B cell (primary cell): ENCODE measurements around the gene INPP4A. TPM values are rescaled to one million over a fixed set of nuclear protein-coding genes. Genes with fewer than 3 reads are reported as not detected.

Source experiments
- ATAC-seq: fragments of 200-7000 bp; cut with Tn5 transposase; one replicate; pipeline ENCODE4 v1.10.0; 2021; ENCODE audit warnings: low read depth, mild to moderate bottlenecking, moderate number of reproducible peaks, moderate library complexity
- CTCF ChIA-PET: fragments of 350-600 bp; sonication (Branson Sonifier 250); formaldehyde crosslinking; loops from one replicate; lab custom pipeline; 2021; ENCODE audit warnings: antibody characterized with exemption, inconsistent platforms; lab: Charles Lee
- POLR2A ChIA-PET: fragments of 350-600 bp; sonication (Branson Sonifier 250); formaldehyde crosslinking; loops from one replicate; lab custom pipeline; 2021; ENCODE audit warnings: antibody characterized with exemption; lab: Charles Lee
- DNase-seq: peaks from one replicate; pipeline ENCODE4 v3.0.0; 2013
- H2AFZ ChIP-seq: 2 replicates; pipeline ENCODE4 v1.6.1; 2012; ENCODE audit warnings: mild to moderate bottlenecking, low read depth, low read length; ENCODE audit not compliant: insufficient read depth, poor library complexity, severe bottlenecking
- H3K27ac ChIP-seq, 2 donors: 1 replicate in 1 of 2; 2 replicates in 1 of 2; pipeline ENCODE4 v1.5.1; 2012 to 2013; ENCODE audit warnings: low read length in 2 of 2, mild to moderate bottlenecking in 2 of 2, moderate library complexity in 1 of 2
- H3K27me3 ChIP-seq, 4 experiments: fragments of 200-600 bp in 1 of 4; sonication (generic) in 1 of 4; replicated peaks in 1 of 4; 1 replicate in 2 of 4; 2 replicates in 2 of 4; pipeline versions ENCODE4 v1.6.1 to v1.7.0; 2013 to 2016; ENCODE audit warnings: low read length in 3 of 4, mild to moderate bottlenecking in 2 of 4, mixed read lengths in 1 of 4, moderate library complexity in 1 of 4; ENCODE audit not compliant: insufficient read depth in 4 of 4, control insufficient read depth in 3 of 4; ENCODE audit errors: control extremely low read depth in 1 of 4
- H3K36me3 ChIP-seq, 2 experiments: replicated peaks in 1 of 2; 1 replicate in 1 of 2; 2 replicates in 1 of 2; pipeline versions ENCODE4 v1.6.1 to v1.7.1; 2013; ENCODE audit warnings: low read length in 1 of 2; ENCODE audit not compliant: insufficient read depth in 2 of 2, control insufficient read depth in 1 of 2; ENCODE audit errors: control extremely low read depth in 1 of 2, extremely low read depth in 1 of 2
- H3K4me1 ChIP-seq, 2 donors: fragments of 200-600 bp in 1 of 2; sonication (generic) in 1 of 2; 1 replicate in 1 of 2; 2 replicates in 1 of 2; pipeline versions ENCODE4 v1.5.1 to v1.6.1; 2013 to 2017; ENCODE audit warnings: low read length in 2 of 2; ENCODE audit not compliant: control insufficient read depth in 2 of 2, insufficient read depth in 2 of 2
- H3K4me2 ChIP-seq: replicated peaks from 2 replicates; pipeline ENCODE3; 2012; ENCODE audit warnings: mild to moderate bottlenecking, low read depth, low read length; ENCODE audit not compliant: poor library complexity, severe bottlenecking
- H3K4me3 ChIP-seq, 5 experiments: fragments of 200-600 bp in 1 of 5; sonication (generic) in 1 of 5; 1 replicate in 3 of 5; 2 replicates in 2 of 5; pipeline versions ENCODE4 v1.5.1 to v1.7.0; 2011 to 2016; ENCODE audit warnings: low read length in 4 of 5, mild to moderate bottlenecking in 4 of 5, low read depth in 2 of 5, control low read depth in 1 of 5, moderate library complexity in 1 of 5; ENCODE audit not compliant: insufficient read depth in 1 of 5; ENCODE audit errors: control extremely low read depth in 1 of 5, extremely low read depth in 1 of 5
- H3K79me2 ChIP-seq: fragments of 200-600 bp; sonication (generic); one replicate; pipeline ENCODE4 v1.6.0; 2016; ENCODE audit warnings: low read length; ENCODE audit not compliant: control insufficient read depth, insufficient read depth
- H3K9ac ChIP-seq: fragments of 200-600 bp; sonication (generic); 2 replicates; pipeline ENCODE4 v1.6.1; 2017; ENCODE audit warnings: mild to moderate bottlenecking, low read length, moderate library complexity
- H3K9me3 ChIP-seq, 3 donors: one replicate each; pipeline versions ENCODE4 v1.6.1 to v1.7.1; 2013; ENCODE audit warnings: low read length in 2 of 3; ENCODE audit not compliant: control insufficient read depth in 2 of 3, insufficient read depth in 1 of 3; ENCODE audit errors: control extremely low read depth in 1 of 3
- H4K20me1 ChIP-seq: 2 replicates; pipeline ENCODE4 v1.6.0; 2012; ENCODE audit warnings: mild to moderate bottlenecking, low read length; ENCODE audit not compliant: insufficient read depth, control insufficient read depth, poor library complexity, severe bottlenecking
- H3K27ac Mint-ChIP-seq: one replicate; pipeline ENCODE4 v1.8.0; 2021; ENCODE audit warnings: mixed read lengths
- H3K27me3 Mint-ChIP-seq: one replicate; pipeline ENCODE4 v1.8.0; 2021; ENCODE audit warnings: mixed read lengths
- H3K4me1 Mint-ChIP-seq: one replicate; pipeline ENCODE4 v1.8.0; 2021; ENCODE audit warnings: mixed read lengths
- H3K4me3 Mint-ChIP-seq: one replicate; pipeline ENCODE4 v1.8.0; 2021; ENCODE audit warnings: mixed read lengths
- H3K9me3 Mint-ChIP-seq: one replicate; pipeline ENCODE4 v1.8.0; 2022; ENCODE audit warnings: mixed read lengths; ENCODE audit not compliant: insufficient read depth
- EZH2 ChIP-seq: IDR thresholded peaks from 2 replicates; pipeline ENCODE4 v1.6.1; 2012; ENCODE audit warnings: borderline replicate concordance, low read depth, mild to moderate bottlenecking, moderate library complexity, low read length; ENCODE audit not compliant: insufficient read depth, poor library complexity, severe bottlenecking
- whole genome bisulfite sequencing: methylation state at CpG from one replicate; pipeline ENCODE4 v1.1.5; 2013; ENCODE audit warnings: missing lambda C conversion rate; ENCODE audit not compliant: insufficient coverage; 5-methylcytosine and 5-hydroxymethylcytosine counted together
- intact Hi-C: fragments of 100-400 bp; cut with micrococcal nuclease; formaldehyde crosslinking; loops from one replicate; pipeline ENCODE4 v1.10.0; 2022
- polyA plus RNA-seq: library from polyadenylated mRNA; depleted of rRNA; stranded (reverse); fragments of >200 nt; gene quantifications from 2 replicates; pipeline ENCODE4 v1.2.3, GENCODE V29; 2012
- total RNA-seq, 2 donors: library from RNA; stranded (reverse); fragments of 120-200 nt in 1 of 2; gene quantifications; 1 replicate in 1 of 2; 2 replicates in 1 of 2; pipeline versions ENCODE4 v1.2.3 to v1.2.4, GENCODE V29; 2013 to 2022
- TF ChIP-seq, protein P1 (sequence below): fragments of 200-600 bp; IDR thresholded peaks from one replicate; pipeline ENCODE4 v1.8.0; 2022; ENCODE audit warnings: antibody characterized with exemption, mild to moderate bottlenecking

Gene INPP4A
- total and polyA plus RNA-seq, 2 donors (not counting 1 experiment from before 2014, with no cell fraction given) = 10.7 to 22.5 TPM

DNA sequence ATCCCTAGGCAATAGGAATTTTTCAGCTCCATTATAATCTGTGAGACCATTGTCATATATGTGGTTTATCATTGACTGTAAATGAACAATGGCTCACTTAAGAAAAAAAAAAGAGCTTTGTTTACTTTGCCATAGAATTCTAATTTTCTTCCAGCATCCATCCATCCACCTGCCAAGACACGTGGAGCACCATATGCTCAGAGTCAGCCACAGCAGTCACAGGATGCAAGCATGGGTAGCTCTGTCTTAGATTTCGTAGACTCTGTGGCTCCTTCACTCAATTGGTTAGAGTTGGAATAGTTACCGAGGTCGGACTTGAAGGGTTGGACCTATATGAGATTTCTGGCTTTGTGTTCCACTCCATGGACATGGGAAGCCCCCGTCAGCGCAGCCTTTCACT is 88.1 kb downstream of the INPP4A start:
- no peaks in the 10 kb centered on the region for H3K9me3 ChIP-seq
- ATAC-seq (no peak), DNase-seq (no peak)
- H3K4me3 ChIP-seq = no peak overlapping the region
- intact Hi-C loops = no loop called here
- TF ChIP-seq, protein P1, sequence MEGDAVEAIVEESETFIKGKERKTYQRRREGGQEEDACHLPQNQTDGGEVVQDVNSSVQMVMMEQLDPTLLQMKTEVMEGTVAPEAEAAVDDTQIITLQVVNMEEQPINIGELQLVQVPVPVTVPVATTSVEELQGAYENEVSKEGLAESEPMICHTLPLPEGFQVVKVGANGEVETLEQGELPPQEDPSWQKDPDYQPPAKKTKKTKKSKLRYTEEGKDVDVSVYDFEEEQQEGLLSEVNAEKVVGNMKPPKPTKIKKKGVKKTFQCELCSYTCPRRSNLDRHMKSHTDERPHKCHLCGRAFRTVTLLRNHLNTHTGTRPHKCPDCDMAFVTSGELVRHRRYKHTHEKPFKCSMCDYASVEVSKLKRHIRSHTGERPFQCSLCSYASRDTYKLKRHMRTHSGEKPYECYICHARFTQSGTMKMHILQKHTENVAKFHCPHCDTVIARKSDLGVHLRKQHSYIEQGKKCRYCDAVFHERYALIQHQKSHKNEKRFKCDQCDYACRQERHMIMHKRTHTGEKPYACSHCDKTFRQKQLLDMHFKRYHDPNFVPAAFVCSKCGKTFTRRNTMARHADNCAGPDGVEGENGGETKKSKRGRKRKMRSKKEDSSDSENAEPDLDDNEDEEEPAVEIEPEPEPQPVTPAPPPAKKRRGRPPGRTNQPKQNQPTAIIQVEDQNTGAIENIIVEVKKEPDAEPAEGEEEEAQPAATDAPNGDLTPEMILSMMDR = no peak
- no peak for TF ChIP-seq EZH2
- H3K4me1 ChIP-seq = no peaks in the 10 kb centered on the region
- H3K79me2 ChIP-seq = no peaks in the 10 kb centered on the region
- no peak overlapping the region for H3K27ac Mint-ChIP-seq
- no peaks in the 10 kb centered on the region for H3K9me3 Mint-ChIP-seq
- H3K27me3 ChIP-seq = no peaks in the 10 kb centered on the region
- H4K20me1 ChIP-seq = no peaks in the 10 kb centered on the region
- no peaks in the 10 kb centered on the region for H3K27me3 Mint-ChIP-seq
- H3K9ac ChIP-seq = no peak overlapping the region
- H3K4me1 Mint-ChIP-seq = no peaks in the 10 kb centered on the region
- 100% methylated on average over 3 of the region's 6 CpGs for WGBS
- H3K4me3 Mint-ChIP-seq = no peak overlapping the region
- no peak overlapping the region for H3K27ac ChIP-seq
- no peak overlapping the region for H2AFZ ChIP-seq
- ChIA-PET POLR2A (no interaction called here), CTCF (interaction anchor here (1.4 kb wide), 1 partner anchor 16 kb away, joined by 3 read pairs; no protein-coding TSS in a partner anchor)
- peaks cover 0 to 11% of the 10 kb centered on the region in 2 experiments for H3K36me3 ChIP-seq
- no peak overlapping the region for H3K4me2 ChIP-seq

GRCh38 chr2:98533547-98533946 is 88.9 kb downstream of the INPP4A start:
- no peak overlapping the region for H3K4me2 ChIP-seq
- H3K79me2 ChIP-seq = no peaks in the 10 kb centered on the region
- CTCF ChIA-PET = no interaction called here
- Mint-ChIP-seq H3K27me3 (no peaks in the 10 kb centered on the region), H3K27ac (no peak overlapping the region), H3K4me1 (no peaks in the 10 kb centered on the region), H3K4me3 (no peak overlapping the region), H3K9me3 (no peaks in the 10 kb centered on the region)
- no peak overlapping the region for H3K4me3 ChIP-seq
- DNase-seq = no peak
- H3K9me3 ChIP-seq = no peaks in the 10 kb centered on the region
- no peaks in the 10 kb centered on the region for H3K4me1 ChIP-seq
- H3K9ac ChIP-seq = no peak overlapping the region
- no peak overlapping the region for H3K27ac ChIP-seq
- TF ChIP-seq, protein P1 = no peak
- no peak for TF ChIP-seq EZH2
- intact Hi-C loops = no loop called here
- H3K36me3 ChIP-seq = peaks cover 0 to 15% of the 10 kb centered on the region in 2 experiments
- no peaks in the 10 kb centered on the region for H4K20me1 ChIP-seq
- ATAC-seq = no peak
- no CpG with 5 or more reads among the region's 1 CpG for WGBS
- H3K27me3 ChIP-seq = no peaks in the 10 kb centered on the region
- POLR2A ChIA-PET = no interaction called here
- no peak overlapping the region for H2AFZ ChIP-seq
